ENCODE measurements around the gene SLC45A2. TPM values are rescaled to one million over a fixed set of nuclear protein-coding genes. Genes with fewer than 3 reads are reported as not detected.
A peak's percentile ranks its signal among the peaks of the same experiment; 100 is the strongest.
"Not testable (repeated sequence)": the region's sequence is repeated elsewhere in the genome, so short reads cannot be mapped to it uniquely, and the experiment has no call there.

SLC45A2 gene
- total RNA-seq, 3 donors from 2014 or later = 0.28 to 1.2 (median 1.0) TPM

GRCh38 chr5:33929925-33930690 is 54.4 kb downstream of the SLC45A2 start:
- no peak for DNase-seq
- H3K9me3 ChIP-seq = no peaks in the 10 kb centered on the region
- no peak overlapping the region for H3K4me3 ChIP-seq
- intact Hi-C loops (cut with DNase I, micrococcal nuclease) = loop anchor here in 1 of 2 donors (10.0 kb wide), 1 partner anchor 495 kb away; no protein-coding TSS in a partner anchor
- H3K36me3 ChIP-seq (ENCODE audit: low read depth) = no peaks in the 10 kb centered on the region
- ATAC-seq = no peak
- TF ChIP-seq, protein P1, sequence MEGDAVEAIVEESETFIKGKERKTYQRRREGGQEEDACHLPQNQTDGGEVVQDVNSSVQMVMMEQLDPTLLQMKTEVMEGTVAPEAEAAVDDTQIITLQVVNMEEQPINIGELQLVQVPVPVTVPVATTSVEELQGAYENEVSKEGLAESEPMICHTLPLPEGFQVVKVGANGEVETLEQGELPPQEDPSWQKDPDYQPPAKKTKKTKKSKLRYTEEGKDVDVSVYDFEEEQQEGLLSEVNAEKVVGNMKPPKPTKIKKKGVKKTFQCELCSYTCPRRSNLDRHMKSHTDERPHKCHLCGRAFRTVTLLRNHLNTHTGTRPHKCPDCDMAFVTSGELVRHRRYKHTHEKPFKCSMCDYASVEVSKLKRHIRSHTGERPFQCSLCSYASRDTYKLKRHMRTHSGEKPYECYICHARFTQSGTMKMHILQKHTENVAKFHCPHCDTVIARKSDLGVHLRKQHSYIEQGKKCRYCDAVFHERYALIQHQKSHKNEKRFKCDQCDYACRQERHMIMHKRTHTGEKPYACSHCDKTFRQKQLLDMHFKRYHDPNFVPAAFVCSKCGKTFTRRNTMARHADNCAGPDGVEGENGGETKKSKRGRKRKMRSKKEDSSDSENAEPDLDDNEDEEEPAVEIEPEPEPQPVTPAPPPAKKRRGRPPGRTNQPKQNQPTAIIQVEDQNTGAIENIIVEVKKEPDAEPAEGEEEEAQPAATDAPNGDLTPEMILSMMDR (IDR thresholded peaks at IDR 0.05) = no peak
- no peaks in the 10 kb centered on the region for H3K4me1 ChIP-seq (ENCODE audit: low read depth)

GRCh38 chr5:33928283-33928682 is 56.2 kb downstream of the SLC45A2 start:
- TF ChIP-seq, protein P1 (IDR thresholded peaks at IDR 0.05) = no peak

DNA sequence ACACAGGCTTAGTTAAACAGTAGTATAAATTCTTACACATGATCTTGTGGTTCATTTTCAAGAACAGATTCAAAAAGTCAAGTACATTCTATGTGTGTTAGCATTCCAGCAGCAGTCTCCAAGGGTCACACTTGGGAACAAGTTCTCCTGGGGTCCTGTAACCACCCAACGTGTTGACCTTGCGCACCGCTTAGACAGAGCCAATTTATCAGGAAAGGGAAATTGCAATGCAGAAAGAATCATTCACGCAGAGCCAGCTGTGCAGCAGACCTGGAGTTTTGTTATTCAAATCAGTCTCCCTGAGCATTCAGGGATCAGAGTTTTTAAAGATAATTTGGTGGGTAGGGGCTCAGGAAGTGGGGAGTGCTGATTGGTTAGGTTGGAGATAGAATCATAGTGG is 56.8 kb downstream of the SLC45A2 start:
- no peaks in the 10 kb centered on the region for H3K4me1 ChIP-seq (ENCODE audit: low read depth)
- TF ChIP-seq, protein P1 (IDR thresholded peaks at IDR 0.05) = no peak
- no peaks in the 10 kb centered on the region for H3K36me3 ChIP-seq (ENCODE audit: low read depth)
- no peaks in the 10 kb centered on the region for H3K9me3 ChIP-seq
- DNase-seq (no peak), ATAC-seq (no peak)
- intact Hi-C loops (cut with DNase I, micrococcal nuclease) = no loop called here
- no peak overlapping the region for H3K4me3 ChIP-seq

More at GRCh38 chr5:33928283-33928682, 56.2 kb downstream of the SLC45A2 start:
- intact Hi-C loops (cut with DNase I, micrococcal nuclease) = no loop called here
- DNase-seq (no peak), ATAC-seq (no peak)
- Histone ChIP-seq H3K36me3 (ENCODE audit: low read depth) (no peaks in the 10 kb centered on the region), H3K9me3 (no peaks in the 10 kb centered on the region), H3K4me3 (no peak overlapping the region), H3K4me1 (ENCODE audit: low read depth) (no peaks in the 10 kb centered on the region)

DNA sequence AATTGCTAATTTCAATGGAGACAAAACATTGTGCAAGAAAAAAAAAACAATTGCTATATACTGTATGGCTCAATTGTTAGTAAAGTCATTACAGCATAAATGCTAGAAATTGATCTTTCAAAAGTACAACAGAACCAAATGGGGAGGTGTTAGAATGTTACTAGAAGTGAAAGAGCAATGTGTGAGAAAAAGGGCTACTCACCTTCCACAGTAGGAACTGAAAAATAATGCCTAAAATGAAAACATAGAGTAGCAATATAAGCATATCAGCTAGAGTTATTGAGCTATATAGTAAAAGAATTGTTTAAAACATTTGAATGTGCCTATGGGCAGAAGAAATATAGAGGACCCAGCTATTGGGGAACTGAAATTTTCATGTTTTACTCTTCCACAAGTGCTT is 59.2 kb downstream of the SLC45A2 start:
- Histone ChIP-seq H3K36me3 (ENCODE audit: low read depth) (no peaks in the 10 kb centered on the region), H3K4me1 (ENCODE audit: low read depth) (no peaks in the 10 kb centered on the region), H3K4me3 (no peak overlapping the region), H3K9me3 (no peaks in the 10 kb centered on the region)
- DNase-seq (no peak), ATAC-seq (no peak)
- intact Hi-C loops (cut with DNase I, micrococcal nuclease) = no loop called here
- TF ChIP-seq, protein P1 (IDR thresholded peaks at IDR 0.05) = no peak

DNA sequence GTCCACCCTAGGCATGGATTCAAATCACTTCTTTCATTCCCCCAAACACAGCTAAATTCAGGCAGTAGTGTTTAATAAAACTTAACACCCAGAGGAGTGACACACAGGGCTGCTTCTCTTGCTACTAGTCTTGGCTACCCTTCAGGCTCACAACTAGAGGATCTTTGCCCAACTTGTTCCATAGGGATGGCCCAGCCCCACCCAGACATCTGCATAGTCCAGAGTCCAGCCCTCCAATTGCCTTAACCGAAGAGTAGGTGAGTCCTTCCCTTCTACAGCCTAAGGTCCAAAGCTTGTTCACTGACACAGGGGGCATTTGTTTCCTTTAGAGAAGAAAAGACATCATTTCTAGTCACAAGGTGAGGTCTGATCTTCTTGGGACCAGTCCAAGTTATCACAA is 63.5 kb downstream of the SLC45A2 start:
- Histone ChIP-seq H3K4me3 (no peak overlapping the region), H3K36me3 (ENCODE audit: low read depth) (no peaks in the 10 kb centered on the region), H3K4me1 (ENCODE audit: low read depth) (no peaks in the 10 kb centered on the region), H3K9me3 (no peaks in the 10 kb centered on the region)
- TF ChIP-seq, protein P1 (IDR thresholded peaks at IDR 0.05) = no peak
- DNase-seq = peak in 2 of 3 donors; percentile 13 to 27
- intact Hi-C loops (cut with DNase I, micrococcal nuclease) = no loop called here
- ATAC-seq = peak; percentile 52

GRCh38 chr5:33914844-33915243 is 69.6 kb downstream of the SLC45A2 start:
- H3K4me1 ChIP-seq (ENCODE audit: low read depth); H3K4me3 ChIP-seq; ATAC-seq; intact Hi-C loops (cut with DNase I, micrococcal nuclease); H3K9me3 ChIP-seq; H3K36me3 ChIP-seq (ENCODE audit: low read depth); DNase-seq: not testable (repeated sequence)

GRCh38 chr5:33906248-33906647 is 78.2 kb downstream of the SLC45A2 start:
- ATAC-seq; H3K4me3 ChIP-seq; DNase-seq; intact Hi-C loops (cut with DNase I, micrococcal nuclease); H3K4me1 ChIP-seq (ENCODE audit: low read depth); H3K36me3 ChIP-seq (ENCODE audit: low read depth): not testable (repeated sequence)
- peaks cover 28% of the 10 kb centered on the region for H3K9me3 ChIP-seq
